ENCODE measurements around the gene GALNT12. TPM values are rescaled to one million over a fixed set of nuclear protein-coding genes. Genes with fewer than 3 reads are reported as not detected.

The GALNT12 gene
- polyA plus RNA-seq, 3 donors from 2014 or later = 1.7 to 4.3 (median 4.2) TPM

DNA sequence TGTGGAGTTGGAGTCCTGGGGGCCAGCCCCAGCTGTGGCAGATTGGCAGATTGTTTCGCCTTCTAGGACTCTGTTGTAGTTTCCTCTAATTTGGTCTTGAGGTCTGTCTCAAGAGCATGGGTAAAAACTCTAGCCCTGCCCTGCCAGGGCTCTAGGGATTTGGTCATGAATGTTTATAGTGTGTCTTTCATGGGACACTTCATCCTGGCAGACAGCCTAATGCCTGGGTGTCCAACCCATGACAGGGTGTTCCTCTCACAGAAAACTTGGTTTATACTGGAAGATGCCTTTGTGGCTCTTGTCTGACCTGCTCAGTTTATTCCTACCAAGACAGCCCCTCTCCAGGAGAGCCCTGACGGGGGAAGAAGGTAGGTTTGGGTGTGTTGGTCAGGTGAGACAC is 45.5 kb downstream of the GALNT12 start:
- H3K36me3 Mint-ChIP-seq = peaks cover 0 to 9% (median 7%) of the 10 kb centered on the region in 3 donors
- peaks cover 0 to 8% (median 5%) of the 10 kb centered on the region in 6 donors for H3K9me3 Mint-ChIP-seq
- peaks cover 4 to 8% (median 5%) of the 10 kb centered on the region in 3 donors for H3K27me3 Mint-ChIP-seq (ENCODE audit: low read depth in 3 of 3)
- H3K4me3 Mint-ChIP-seq = no peak overlapping the region
- peaks cover 0 to 1% of the 10 kb centered on the region in 2 donors for H3K4me1 Mint-ChIP-seq
- no peak overlapping the region for H3K27ac Mint-ChIP-seq
- no peak for DNase-seq

GRCh38 chr9:98854266-98854665 is 46.8 kb downstream of the GALNT12 start:
- H3K4me3 Mint-ChIP-seq = no peak overlapping the region
- no peak overlapping the region for H3K27ac Mint-ChIP-seq
- H3K9me3 Mint-ChIP-seq = peaks cover 0 to 8% (median 5%) of the 10 kb centered on the region in 6 donors
- no peak for DNase-seq
- peaks cover 4 to 8% (median 7%) of the 10 kb centered on the region in 3 donors for H3K27me3 Mint-ChIP-seq (ENCODE audit: low read depth in 3 of 3)
- H3K4me1 Mint-ChIP-seq = no peaks in the 10 kb centered on the region
- peaks cover 0 to 7% (median 4%) of the 10 kb centered on the region in 3 donors for H3K36me3 Mint-ChIP-seq

- peaks cover 0 to 8% (median 5%) of the 10 kb centered on the region in 6 donors for H3K9me3 Mint-ChIP-seq
- H3K36me3 Mint-ChIP-seq = peaks cover 0 to 7% (median 4%) of the 10 kb centered on the region in 3 donors
- no peaks in the 10 kb centered on the region for H3K4me1 Mint-ChIP-seq
- no peak overlapping the region for H3K27ac Mint-ChIP-seq
- H3K4me3 Mint-ChIP-seq = no peak overlapping the region
- H3K27me3 Mint-ChIP-seq (ENCODE audit: low read depth in 3 of 3) = peaks cover 10% of the 10 kb centered on the region in 3 donors
- DNase-seq = no peak
These were observed 48.1 kb downstream of the GALNT12 start for GRCh38 chr9:98855592-98855991.

GRCh38 chr9:98856982-98857381 is 49.5 kb downstream of the GALNT12 start:
- peaks cover 0 to 7% (median 4%) of the 10 kb centered on the region in 3 donors for H3K36me3 Mint-ChIP-seq
- H3K4me1 Mint-ChIP-seq = no peaks in the 10 kb centered on the region
- peaks cover 10 to 14% (median 10%) of the 10 kb centered on the region in 3 donors for H3K27me3 Mint-ChIP-seq (ENCODE audit: low read depth in 3 of 3)
- H3K27ac Mint-ChIP-seq = no peak overlapping the region
- no peak overlapping the region for H3K4me3 Mint-ChIP-seq
- DNase-seq = no peak
- H3K9me3 Mint-ChIP-seq = peaks cover 0 to 8% (median 5%) of the 10 kb centered on the region in 6 donors

DNA sequence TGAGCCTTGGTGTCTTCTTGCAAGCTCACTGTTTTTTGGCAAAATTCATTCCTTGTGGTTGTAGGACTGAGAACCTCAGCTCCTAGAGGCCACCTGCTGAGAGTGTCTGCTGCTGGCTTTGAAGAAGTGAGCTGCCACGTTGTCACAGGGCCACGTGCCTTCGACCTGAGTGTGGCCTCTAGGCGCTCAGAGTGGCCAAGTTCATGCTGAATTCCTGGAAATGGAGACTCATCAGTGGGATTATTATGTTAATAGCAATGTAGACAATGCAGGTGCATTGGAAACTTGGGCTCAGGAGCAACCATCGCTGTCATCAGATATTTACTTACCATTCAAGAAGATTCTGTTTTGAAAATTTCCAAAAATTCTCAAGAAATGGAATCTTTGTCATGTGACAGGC is 52.5 kb downstream of the GALNT12 start:
- H3K4me1 Mint-ChIP-seq = no peaks in the 10 kb centered on the region
- no peak overlapping the region for H3K4me3 Mint-ChIP-seq
- peaks cover 10 to 21% (median 11%) of the 10 kb centered on the region in 3 donors for H3K27me3 Mint-ChIP-seq (ENCODE audit: low read depth in 3 of 3)
- H3K27ac Mint-ChIP-seq = no peak overlapping the region
- DNase-seq = no peak
- peaks cover 0 to 7% (median 4%) of the 10 kb centered on the region in 3 donors for H3K36me3 Mint-ChIP-seq
- peaks cover 0 to 8% (median 5%) of the 10 kb centered on the region in 6 donors for H3K9me3 Mint-ChIP-seq

- peaks cover 8 to 21% (median 10%) of the 10 kb centered on the region in 3 donors for H3K27me3 Mint-ChIP-seq (ENCODE audit: low read depth in 3 of 3)
- H3K27ac Mint-ChIP-seq = no peak overlapping the region
- H3K4me1 Mint-ChIP-seq = no peaks in the 10 kb centered on the region
- no peak for DNase-seq
- H3K9me3 Mint-ChIP-seq = peaks cover 0 to 3% (median 1%) of the 10 kb centered on the region in 6 donors
- no peak overlapping the region for H3K4me3 Mint-ChIP-seq
- peaks cover 0 to 2% (median 0%) of the 10 kb centered on the region in 3 donors for H3K36me3 Mint-ChIP-seq
These were observed 53.4 kb downstream of the GALNT12 start for GRCh38 chr9:98860871-98861293.

DNA sequence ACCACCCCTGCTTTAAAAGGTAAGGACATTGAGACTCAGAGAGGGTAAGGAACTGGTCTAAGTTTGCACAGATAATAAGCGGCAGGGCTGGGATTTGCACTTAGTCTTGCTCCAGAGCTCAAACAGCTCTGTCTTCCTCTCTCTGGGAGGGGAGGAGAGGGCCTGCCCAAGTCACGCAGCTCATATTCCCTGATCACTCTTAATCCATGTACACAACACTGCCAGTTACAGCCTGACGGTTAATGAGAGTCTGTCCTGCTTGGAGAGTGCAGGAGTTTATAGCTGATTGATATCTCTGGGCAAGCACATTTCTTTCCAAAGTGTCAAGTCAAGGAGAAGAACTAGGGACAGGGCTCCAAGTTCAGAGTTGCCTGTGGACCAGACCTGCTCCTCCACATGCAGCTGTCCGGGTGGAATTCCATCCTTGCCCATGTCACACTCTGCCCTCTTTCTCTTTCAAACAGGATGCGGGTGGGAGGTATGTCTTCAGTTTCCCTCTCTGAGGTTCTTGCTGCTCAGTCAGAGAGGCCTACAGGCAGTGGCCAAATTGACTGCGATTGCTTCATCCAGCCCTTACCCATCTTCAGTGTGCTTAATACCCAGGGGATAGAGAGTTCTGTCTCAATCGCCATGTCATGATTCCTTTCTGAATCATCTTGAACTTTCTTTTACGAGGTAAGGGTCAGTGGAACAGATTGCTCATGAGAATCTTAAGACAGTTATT is 54.5 kb downstream of the GALNT12 start:
- peaks cover 4 to 21% (median 10%) of the 10 kb centered on the region in 3 donors for H3K27me3 Mint-ChIP-seq (ENCODE audit: low read depth in 3 of 3)

DNA sequence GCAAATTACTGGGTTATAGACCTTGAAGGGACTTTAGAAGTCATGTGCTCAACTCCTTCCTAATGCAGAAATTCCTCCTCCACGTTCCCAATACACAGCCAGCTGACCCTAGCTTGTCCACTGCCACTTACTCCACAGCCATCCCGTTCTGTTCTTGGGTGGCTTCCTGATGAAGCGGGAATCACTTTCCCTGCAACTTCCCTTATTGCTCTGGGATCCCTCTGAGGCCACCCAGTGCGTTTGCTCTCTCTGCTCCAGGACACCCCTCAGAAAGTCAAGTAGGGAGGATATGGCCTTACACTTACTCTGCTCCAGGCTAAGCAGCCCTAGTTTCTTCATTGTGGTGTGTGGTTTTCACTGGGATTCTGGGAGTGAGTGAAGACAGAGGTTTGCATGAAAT is 55.5 kb downstream of the GALNT12 start:
- H3K36me3 Mint-ChIP-seq = no peaks in the 10 kb centered on the region
- no peak overlapping the region for H3K4me3 Mint-ChIP-seq
- peaks cover 3 to 21% (median 10%) of the 10 kb centered on the region in 3 donors for H3K27me3 Mint-ChIP-seq (ENCODE audit: low read depth in 3 of 3)
- H3K4me1 Mint-ChIP-seq = no peaks in the 10 kb centered on the region
- DNase-seq = no peak
- no peak overlapping the region for H3K27ac Mint-ChIP-seq
- peaks cover 0 to 1% (median 0%) of the 10 kb centered on the region in 6 donors for H3K9me3 Mint-ChIP-seq

More for the DNA sequence above, 54.5 kb downstream of the GALNT12 start:
- no peak for DNase-seq
- Mint-ChIP-seq H3K36me3 (no peaks in the 10 kb centered on the region), H3K9me3 (no peaks in the 10 kb centered on the region), H3K4me3 (no peak overlapping the region), H3K4me1 (no peaks in the 10 kb centered on the region), H3K27ac (no peak overlapping the region)

- no peaks in the 10 kb centered on the region for H3K4me1 Mint-ChIP-seq
- H3K4me3 Mint-ChIP-seq = no peak overlapping the region
- peaks cover 2 to 21% (median 5%) of the 10 kb centered on the region in 3 donors for H3K27me3 Mint-ChIP-seq (ENCODE audit: low read depth in 3 of 3)
- no peaks in the 10 kb centered on the region for H3K36me3 Mint-ChIP-seq
- H3K27ac Mint-ChIP-seq = no peak overlapping the region
- DNase-seq = no peak
- H3K9me3 Mint-ChIP-seq = peaks cover 0 to 1% (median 0%) of the 10 kb centered on the region in 6 donors
These were observed 57.1 kb downstream of the GALNT12 start for GRCh38 chr9:98864281-98865174.

- no peak for DNase-seq
- H3K27me3 Mint-ChIP-seq (ENCODE audit: low read depth in 3 of 3) = peaks cover 3 to 14% (median 5%) of the 10 kb centered on the region in 3 donors
- H3K36me3 Mint-ChIP-seq = no peaks in the 10 kb centered on the region
- no peaks in the 10 kb centered on the region for H3K4me1 Mint-ChIP-seq
- no peak overlapping the region for H3K27ac Mint-ChIP-seq
- no peak overlapping the region for H3K4me3 Mint-ChIP-seq
- peaks cover 0 to 1% (median 0%) of the 10 kb centered on the region in 6 donors for H3K9me3 Mint-ChIP-seq
These were observed 57.9 kb downstream of the GALNT12 start for GRCh38 chr9:98865284-98865875.

DNA sequence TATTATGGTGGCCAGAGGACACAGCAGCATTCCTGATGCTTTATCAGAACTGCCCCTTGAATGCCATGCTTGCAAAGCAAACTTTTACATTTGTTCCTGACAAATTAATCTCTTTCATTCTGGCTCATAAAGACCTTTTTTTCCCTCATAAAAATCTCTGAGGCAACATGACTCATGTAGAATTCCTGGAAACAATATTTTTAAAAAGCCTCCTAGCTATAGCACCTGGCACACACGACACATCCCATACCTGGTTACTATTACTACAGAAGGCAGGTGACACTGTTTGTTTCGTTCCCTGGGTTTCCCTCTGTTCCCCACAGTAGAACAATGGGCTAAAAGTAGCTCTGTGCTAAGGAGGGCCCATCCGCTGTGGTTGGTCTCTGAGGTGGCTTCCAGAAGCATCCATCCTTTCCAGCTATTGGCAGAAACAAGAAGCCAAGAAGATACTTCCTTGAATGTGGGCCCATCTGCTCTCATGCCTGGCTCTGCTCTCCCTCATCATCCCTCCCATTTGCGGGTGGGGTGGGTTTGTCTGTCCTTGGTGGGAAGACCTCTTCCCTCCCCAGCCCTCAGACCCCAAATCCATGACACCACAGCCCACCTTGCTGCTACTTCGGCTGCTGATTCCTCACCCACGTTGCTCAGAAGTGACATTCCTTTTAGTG is 59.1 kb downstream of the GALNT12 start:
- Mint-ChIP-seq H3K4me3 (no peak overlapping the region), H3K9me3 (peaks cover 0 to 3% (median 0%) of the 10 kb centered on the region in 6 donors), H3K4me1 (no peaks in the 10 kb centered on the region), H3K27me3 (ENCODE audit: low read depth in 3 of 3) (peaks cover 2 to 8% (median 3%) of the 10 kb centered on the region in 3 donors), H3K36me3 (no peaks in the 10 kb centered on the region), H3K27ac (no peak overlapping the region)
- DNase-seq = no peak

DNA sequence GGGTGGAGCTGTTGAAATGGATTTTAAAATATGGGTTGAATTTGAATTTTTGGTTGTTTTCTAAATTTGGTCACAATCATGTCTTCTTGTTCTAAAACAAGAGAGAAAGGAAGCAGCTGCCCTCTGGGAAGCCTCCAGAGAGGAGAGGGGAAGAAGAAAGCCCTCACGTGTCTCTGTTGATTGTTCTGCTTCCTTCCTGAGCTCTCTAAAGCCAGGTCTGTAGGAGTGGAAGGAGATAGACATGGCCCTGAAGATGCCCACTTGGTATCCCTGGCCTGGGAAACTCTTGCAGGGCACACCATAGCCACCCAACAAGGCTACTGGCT is 59.6 kb downstream of the GALNT12 start:
- Mint-ChIP-seq H3K27ac (no peak overlapping the region), H3K4me1 (no peaks in the 10 kb centered on the region), H3K4me3 (no peak overlapping the region), H3K36me3 (no peaks in the 10 kb centered on the region), H3K27me3 (ENCODE audit: low read depth in 3 of 3) (peaks cover 2 to 9% (median 5%) of the 10 kb centered on the region in 3 donors), H3K9me3 (peaks cover 0 to 3% (median 0%) of the 10 kb centered on the region in 6 donors)
- DNase-seq = no peak

GRCh38 chr9:98867429-98868168 is 60.1 kb downstream of the GALNT12 start:
- H3K4me1 Mint-ChIP-seq = no peaks in the 10 kb centered on the region
- no peak overlapping the region for H3K27ac Mint-ChIP-seq
- DNase-seq = no peak
- H3K4me3 Mint-ChIP-seq = no peak overlapping the region
- H3K9me3 Mint-ChIP-seq = peaks cover 0 to 3% (median 0%) of the 10 kb centered on the region in 6 donors
- H3K27me3 Mint-ChIP-seq (ENCODE audit: low read depth in 3 of 3) = peaks cover 0 to 10% (median 5%) of the 10 kb centered on the region in 3 donors
- H3K36me3 Mint-ChIP-seq = no peaks in the 10 kb centered on the region
